Osteoblast (primary cell): ENCODE data around the gene STUB1. TPM values are rescaled to one million over a fixed set of nuclear protein-coding genes. Genes with fewer than 3 reads are reported as not detected.

Experiments used
- DNase-seq: peaks from one replicate; pipeline ENCODE4 v3.0.0; 2011; ENCODE audit warnings: low spot score, mixed read lengths; ENCODE audit not compliant: insufficient read length; ENCODE audit errors: missing footprints
- H2AFZ ChIP-seq: 2 replicates; pipeline ENCODE4 v1.6.0; 2011; ENCODE audit warnings: mild to moderate bottlenecking, low read length
- H3K27ac ChIP-seq: 2 replicates; pipeline ENCODE4 v1.5.1; 2011; ENCODE audit warnings: mild to moderate bottlenecking, low read depth, low read length, moderate library complexity
- H3K27me3 ChIP-seq: 2 replicates; pipeline ENCODE4 v1.6.0; 2012; ENCODE audit warnings: mild to moderate bottlenecking, control low read depth, inconsistent platforms, low read length, moderate library complexity; ENCODE audit not compliant: insufficient read depth
- H3K36me3 ChIP-seq: 2 replicates; pipeline ENCODE4 v1.5.1; 2011; ENCODE audit warnings: mild to moderate bottlenecking, low read length, control low read depth, moderate library complexity; ENCODE audit not compliant: insufficient read depth
- H3K4me1 ChIP-seq: 2 replicates; pipeline ENCODE4 v1.5.1; 2011; ENCODE audit warnings: mild to moderate bottlenecking, low read length, control low read depth, moderate library complexity; ENCODE audit not compliant: insufficient read depth
- H3K4me2 ChIP-seq: 2 replicates; pipeline ENCODE4 v1.6.0; 2011; ENCODE audit warnings: mild to moderate bottlenecking, low read length; ENCODE audit not compliant: insufficient read depth
- H3K4me3 ChIP-seq: fragments of 200-600 bp; sonication (generic); 3 replicates; pipeline ENCODE4 v1.5.1; 2012; ENCODE audit warnings: mild to moderate bottlenecking, low read length, inconsistent platforms; ENCODE audit not compliant: insufficient read depth
- H3K79me2 ChIP-seq: 2 replicates; pipeline ENCODE4 v1.6.0; 2012; ENCODE audit warnings: mild to moderate bottlenecking, low read length, control low read depth, inconsistent platforms; ENCODE audit not compliant: insufficient read depth
- H3K9me3 ChIP-seq: 2 replicates; pipeline ENCODE4 v1.5.1; 2011; ENCODE audit warnings: low read depth, low read length, control low read depth
- H4K20me1 ChIP-seq: 2 replicates; pipeline ENCODE4 v1.6.0; 2012; ENCODE audit warnings: mild to moderate bottlenecking, low read length, control low read depth; ENCODE audit not compliant: insufficient read depth
- total RNA-seq: library from RNA; depleted of rRNA; stranded (reverse); fragments of >200 nt; gene quantifications from 2 replicates; pipeline ENCODE4 v1.2.3, GENCODE V29; 2012
- TF ChIP-seq, protein P1 (sequence below): IDR thresholded peaks from 2 replicates; pipeline ENCODE4 v1.5.1; 2011; ENCODE audit warnings: mild to moderate bottlenecking, low read depth, low read length, moderate library complexity; ENCODE audit errors: extremely low read depth

Gene STUB1
- total RNA-seq, 1 donor, result 102 TPM

DNA sequence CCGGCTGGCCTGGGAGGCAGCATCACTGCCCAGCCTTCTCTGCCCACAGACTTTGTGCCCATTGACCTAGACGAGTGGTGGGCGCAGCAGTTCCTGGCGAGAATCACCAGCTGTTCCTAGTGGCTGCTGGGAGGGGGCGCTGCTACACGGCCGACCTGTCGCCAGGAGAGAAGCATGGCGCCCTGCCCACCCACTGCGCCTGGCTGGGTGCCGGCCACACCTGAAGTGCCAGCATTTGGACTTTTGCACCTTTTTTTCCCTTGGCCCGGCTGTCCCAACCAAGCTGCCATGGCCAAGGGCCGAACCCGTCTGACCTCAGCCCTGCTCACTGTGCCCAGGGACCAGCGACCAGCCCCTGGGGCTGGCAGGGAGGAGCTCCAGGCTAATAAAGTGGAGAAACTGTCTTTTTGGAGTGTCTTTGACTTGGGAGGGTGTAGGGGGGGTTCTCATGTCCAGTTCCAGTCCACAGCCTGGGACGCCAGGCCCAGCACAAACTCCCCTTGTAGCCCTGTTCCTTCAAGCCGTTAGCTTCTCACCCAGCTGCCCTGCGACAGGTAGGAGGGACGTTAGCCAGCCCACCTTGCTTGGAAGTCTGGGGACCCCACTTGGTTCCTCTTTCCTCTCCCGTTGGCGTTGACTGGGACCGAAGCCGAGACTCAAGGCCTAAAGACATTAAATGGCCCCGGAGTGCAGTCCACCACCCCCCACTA is 32.0 kb upstream of the STUB1 start:
- Histone ChIP-seq H3K36me3 (no peaks in the 10 kb centered on the region), H3K27me3 (no peaks in the 10 kb centered on the region), H4K20me1 (peaks cover 5% of the 10 kb centered on the region), H3K4me2 (peak overlapping the region; percentile 96), H2AFZ (peak overlapping the region; percentile 73), H3K79me2 (peaks cover 36% of the 10 kb centered on the region), H3K4me3 (peak overlapping the region; percentile 80), H3K27ac (peak overlapping the region; percentile 85), H3K4me1 (peaks cover 23% of the 10 kb centered on the region), H3K9me3 (no peaks in the 10 kb centered on the region)
- peak; percentile 95 for DNase-seq
- TF ChIP-seq, protein P1, sequence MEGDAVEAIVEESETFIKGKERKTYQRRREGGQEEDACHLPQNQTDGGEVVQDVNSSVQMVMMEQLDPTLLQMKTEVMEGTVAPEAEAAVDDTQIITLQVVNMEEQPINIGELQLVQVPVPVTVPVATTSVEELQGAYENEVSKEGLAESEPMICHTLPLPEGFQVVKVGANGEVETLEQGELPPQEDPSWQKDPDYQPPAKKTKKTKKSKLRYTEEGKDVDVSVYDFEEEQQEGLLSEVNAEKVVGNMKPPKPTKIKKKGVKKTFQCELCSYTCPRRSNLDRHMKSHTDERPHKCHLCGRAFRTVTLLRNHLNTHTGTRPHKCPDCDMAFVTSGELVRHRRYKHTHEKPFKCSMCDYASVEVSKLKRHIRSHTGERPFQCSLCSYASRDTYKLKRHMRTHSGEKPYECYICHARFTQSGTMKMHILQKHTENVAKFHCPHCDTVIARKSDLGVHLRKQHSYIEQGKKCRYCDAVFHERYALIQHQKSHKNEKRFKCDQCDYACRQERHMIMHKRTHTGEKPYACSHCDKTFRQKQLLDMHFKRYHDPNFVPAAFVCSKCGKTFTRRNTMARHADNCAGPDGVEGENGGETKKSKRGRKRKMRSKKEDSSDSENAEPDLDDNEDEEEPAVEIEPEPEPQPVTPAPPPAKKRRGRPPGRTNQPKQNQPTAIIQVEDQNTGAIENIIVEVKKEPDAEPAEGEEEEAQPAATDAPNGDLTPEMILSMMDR, result peak; percentile 45

DNA sequence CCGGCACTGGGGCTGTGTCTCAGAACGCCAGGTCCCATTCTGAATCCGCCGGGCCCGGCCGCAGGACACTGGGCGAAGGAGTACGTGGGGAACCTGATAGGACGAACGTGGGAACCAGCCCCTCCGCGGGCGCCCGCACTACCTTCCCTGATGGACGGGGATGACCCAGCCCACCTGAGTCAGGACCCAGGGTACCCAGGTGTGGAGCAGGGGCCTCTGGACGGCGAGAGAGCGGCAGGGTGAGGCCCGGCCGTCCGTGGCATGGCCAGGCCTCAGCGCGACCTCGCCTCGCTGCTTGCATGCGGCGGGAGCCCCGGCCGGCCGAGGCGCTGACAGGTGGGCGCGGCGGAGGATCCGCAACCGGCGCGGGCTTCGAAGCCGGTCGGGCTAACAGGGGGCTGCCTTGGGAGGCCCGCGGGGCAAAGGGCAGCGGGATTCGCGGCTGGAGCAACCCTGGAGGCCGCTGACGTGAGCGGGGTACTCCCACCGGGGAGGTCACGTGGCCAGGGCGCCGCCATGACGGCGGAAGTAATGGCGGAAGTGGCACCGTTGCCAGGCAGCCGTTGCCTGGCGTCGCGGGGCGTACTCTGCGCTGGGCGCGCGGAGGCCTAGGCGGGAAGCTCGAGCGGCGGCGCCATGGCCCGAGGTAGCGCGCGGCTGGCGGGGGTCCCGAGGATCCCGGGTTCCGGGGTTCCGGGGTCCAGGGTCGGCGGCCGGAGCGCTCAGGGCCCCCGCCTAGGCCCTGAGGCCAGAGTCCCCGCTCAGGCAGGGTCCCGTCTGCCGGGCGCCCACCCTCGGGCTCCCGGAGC is 31.2 kb upstream of the STUB1 start, which contains the start of gene WDR90:
Gene WDR90, plus strand, starts transcription at position 585 of the 809 bp plus-strand sequence. Its CDS starts 52 bp downstream, at position 637.
- H2AFZ ChIP-seq, result peak within 1 kb of the TSS; percentile 73
- peaks cover 6% of the 10 kb centered on the region for H3K36me3 ChIP-seq
- no peaks in the 10 kb centered on the region for H3K9me3 ChIP-seq
- peaks cover 4% of the 10 kb centered on the region for H4K20me1 ChIP-seq
- peak; percentile 100 for DNase-seq
- peaks cover 23% of the 10 kb centered on the region for H3K4me1 ChIP-seq
- peak within 1 kb of the TSS; percentile 80 for H3K4me3 ChIP-seq
- no peaks in the 10 kb centered on the region for H3K27me3 ChIP-seq
- H3K4me2 ChIP-seq, result peak within 1 kb of the TSS; percentile 96
- H3K27ac ChIP-seq, result peak within 1 kb of the TSS; percentile 85
- peaks cover 36% of the 10 kb centered on the region for H3K79me2 ChIP-seq
- TF ChIP-seq, protein P1, result no peak

DNA sequence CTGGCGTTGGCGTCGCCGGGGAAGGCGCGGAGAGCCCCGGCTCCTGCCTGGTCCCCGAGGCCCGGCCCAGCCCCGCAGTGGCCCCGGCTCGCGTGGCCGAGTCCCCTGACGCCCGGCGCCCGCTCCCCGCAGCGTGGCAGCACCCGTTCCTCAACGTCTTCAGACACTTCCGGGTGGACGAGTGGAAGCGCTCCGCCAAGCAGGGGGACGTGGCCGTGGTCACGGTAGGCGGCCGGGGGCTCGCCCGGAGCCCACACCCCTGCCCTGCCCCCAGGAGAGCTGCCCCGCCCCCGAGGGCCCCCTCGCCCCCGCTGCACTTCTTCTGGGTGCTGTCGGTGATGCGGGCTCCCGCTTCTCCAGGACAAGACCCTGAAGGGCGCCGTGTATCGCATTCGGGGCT is 30.6 kb upstream of the STUB1 start:
- no peaks in the 10 kb centered on the region for H3K9me3 ChIP-seq
- H3K4me1 ChIP-seq, result peaks cover 23% of the 10 kb centered on the region
- no peak overlapping the region for H2AFZ ChIP-seq
- peak overlapping the region; percentile 85 for H3K27ac ChIP-seq
- peaks cover 4% of the 10 kb centered on the region for H4K20me1 ChIP-seq
- no peaks in the 10 kb centered on the region for H3K27me3 ChIP-seq
- DNase-seq, result peak; percentile 96
- H3K36me3 ChIP-seq, result peaks cover 6% of the 10 kb centered on the region
- peak overlapping the region; percentile 96 for H3K4me2 ChIP-seq
- H3K79me2 ChIP-seq, result peaks cover 36% of the 10 kb centered on the region
- TF ChIP-seq, protein P1, result no peak
- H3K4me3 ChIP-seq, result peak overlapping the region; percentile 80

DNA sequence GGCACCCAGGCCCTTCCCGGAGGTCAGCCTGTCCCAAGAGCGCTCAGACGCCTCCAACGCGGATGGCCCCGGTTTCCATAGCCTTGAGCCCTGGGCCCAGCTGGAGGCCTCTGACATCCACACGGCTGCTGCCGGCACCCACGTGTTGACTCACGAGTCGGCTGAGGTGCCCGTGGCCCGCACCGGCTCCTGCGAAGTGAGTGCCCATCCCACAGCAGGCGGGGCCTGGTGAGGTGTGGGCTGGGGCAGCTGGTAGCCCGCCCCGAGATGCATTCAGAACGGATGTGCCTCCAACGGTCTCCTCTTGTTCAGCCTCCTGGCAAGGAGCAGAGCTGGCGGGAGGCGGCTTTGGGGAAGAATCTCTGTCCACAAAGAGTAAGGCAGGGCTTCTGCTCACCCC is 28.4 kb upstream of the STUB1 start:
- TF ChIP-seq, protein P1, result no peak
- peaks cover 4% of the 10 kb centered on the region for H4K20me1 ChIP-seq
- no peak for DNase-seq

More for the DNA sequence above, 28.4 kb upstream of the STUB1 start:
- no peak overlapping the region for H3K27ac ChIP-seq
- H3K4me1 ChIP-seq, result peaks cover 18% of the 10 kb centered on the region
- H3K4me3 ChIP-seq, result no peak overlapping the region
- no peaks in the 10 kb centered on the region for H3K27me3 ChIP-seq
- no peak overlapping the region for H3K4me2 ChIP-seq
- peaks cover 10% of the 10 kb centered on the region for H3K36me3 ChIP-seq
- H3K9me3 ChIP-seq, result no peaks in the 10 kb centered on the region
- H2AFZ ChIP-seq, result no peak overlapping the region
- peaks cover 27% of the 10 kb centered on the region for H3K79me2 ChIP-seq
